CD4-positive, alpha-beta T cell treated with Interleukin-17A for 4 hours (primary cell): ENCODE measurements around the gene PRDM16.

Experiments used
- DNase-seq: peaks from one replicate; pipeline ENCODE4 v3.0.0-alpha.2; 2020; ENCODE audit warnings: mixed read lengths

Gene PRDM16

GRCh38 chr1:3386205-3387002 is 317.4 kb downstream of the PRDM16 start:
- no peak for DNase-seq

- no peak for DNase-seq
These were observed 318.4 kb downstream of the PRDM16 start for GRCh38 chr1:3387401-3387800.

- no peak for DNase-seq
These were observed 320.3 kb downstream of the PRDM16 start for GRCh38 chr1:3389093-3389833.

- no peak for DNase-seq
These were observed 321.3 kb downstream of the PRDM16 start for GRCh38 chr1:3390291-3390690.

GRCh38 chr1:3391711-3392110 is 322.7 kb downstream of the PRDM16 start:
- no peak for DNase-seq

GRCh38 chr1:3393024-3393986 is 324.3 kb downstream of the PRDM16 start:
- DNase-seq, result no peak

GRCh38 chr1:3393987-3394920 is 325.3 kb downstream of the PRDM16 start:
- no peak for DNase-seq

- DNase-seq, result no peak
These were observed 327.4 kb downstream of the PRDM16 start for GRCh38 chr1:3396411-3396810.

GRCh38 chr1:3397311-3397710 is 328.3 kb downstream of the PRDM16 start:
- DNase-seq, result no peak

- DNase-seq, result no peak
These were observed 329.6 kb downstream of the PRDM16 start for GRCh38 chr1:3398396-3399140.

GRCh38 chr1:3399732-3400131 is 330.7 kb downstream of the PRDM16 start:
- DNase-seq, result no peak

GRCh38 chr1:3401585-3402257 is 332.7 kb downstream of the PRDM16 start:
- DNase-seq, result no peak

- DNase-seq, result no peak
These were observed 333.4 kb downstream of the PRDM16 start for GRCh38 chr1:3402258-3403010.

GRCh38 chr1:3403011-3403345 is 334.0 kb downstream of the PRDM16 start:
- DNase-seq, result no peak

- no peak for DNase-seq
These were observed 334.6 kb downstream of the PRDM16 start for GRCh38 chr1:3403388-3404231.

- no peak for DNase-seq
These were observed 335.3 kb downstream of the PRDM16 start for GRCh38 chr1:3404301-3404700.

- DNase-seq, result no peak
These were observed 335.8 kb downstream of the PRDM16 start for GRCh38 chr1:3404801-3405200.

GRCh38 chr1:3405491-3405890 is 336.5 kb downstream of the PRDM16 start:
- no peak for DNase-seq
